SK-N-MC (cell line): Measurements from ENCODE around the gene CRACR2A.

Source experiments
- DNase-seq: peaks from one replicate; pipeline ENCODE4 v3.0.0-alpha.2; 2011; ENCODE audit warnings: low read depth, low spot score
- H3K27ac ChIP-seq: fragments of 200-600 bp; sonication (generic); 2 replicates; pipeline ENCODE4 v1.5.1; 2016; ENCODE audit warnings: mixed run types
- H3K36me3 ChIP-seq: fragments of 200-600 bp; sonication (generic); 2 replicates; pipeline ENCODE4 v1.6.1; 2017; ENCODE audit warnings: antibody characterized with exemption, low read length, mixed read lengths; ENCODE audit not compliant: insufficient read depth
- H3K4me3 ChIP-seq: fragments of 200-600 bp; sonication (generic); 2 replicates; pipeline ENCODE4 v1.5.1; 2016
- H3K9ac ChIP-seq: fragments of 200-600 bp; sonication (generic); 2 replicates; pipeline ENCODE4 v1.8.0; 2017; ENCODE audit warnings: mixed run types, mixed read lengths; ENCODE audit not compliant: insufficient read length
- H3K9me3 ChIP-seq: fragments of 200-600 bp; sonication (generic); 2 replicates; pipeline ENCODE4 v1.6.1; 2017; ENCODE audit warnings: low read depth, mild to moderate bottlenecking, antibody characterized with exemption, low read length, moderate library complexity, mixed read lengths
- EZH2 ChIP-seq: fragments of 200-600 bp; sonication (generic); IDR thresholded peaks from one replicate; pipeline ENCODE4 v1.6.1; 2017; ENCODE audit warnings: antibody characterized with exemption
- FOXP2 ChIP-seq: optimal IDR thresholded peaks from 2 replicates; pipeline ENCODE3; 2011; ENCODE audit warnings: mild to moderate bottlenecking, moderate library complexity; ENCODE audit not compliant: insufficient read depth; ENCODE audit errors: extremely low read length, control extremely low read depth
- POLR2AphosphoS5 ChIP-seq: IDR thresholded peaks from 2 replicates; pipeline ENCODE4 v1.6.1; 2012; ENCODE audit warnings: mild to moderate bottlenecking, low read depth, low read length, borderline replicate concordance

CRACR2A gene

DNA sequence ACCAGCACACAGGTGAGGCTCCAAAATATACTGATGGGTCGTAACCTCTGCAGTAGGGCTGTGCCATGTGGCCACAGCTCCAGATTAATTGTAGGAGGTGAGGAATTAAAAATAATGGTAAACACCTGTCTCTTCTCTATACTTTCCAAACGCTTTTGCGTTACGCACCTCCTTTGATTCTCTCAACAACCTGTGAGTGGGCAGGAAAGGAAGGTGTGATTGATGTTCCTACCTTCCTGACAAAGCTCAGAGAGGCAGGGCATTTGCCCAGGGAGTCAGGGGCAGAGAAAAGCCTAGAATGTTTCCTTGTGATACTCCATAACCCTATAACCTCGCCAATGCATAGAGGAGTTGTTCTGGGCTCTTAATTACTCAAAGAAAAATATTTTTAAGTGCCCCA lies 137.0 kb downstream of the CRACR2A start:
- no peak for DNase-seq
- no peak for TF ChIP-seq POLR2AphosphoS5
- TF ChIP-seq EZH2, result no peak
- no peak for TF ChIP-seq FOXP2
- H3K9me3 ChIP-seq, result no peaks in the 10 kb centered on the region
- no peaks in the 10 kb centered on the region for H3K36me3 ChIP-seq
- H3K4me3 ChIP-seq, result no peak overlapping the region
- no peak overlapping the region for H3K27ac ChIP-seq
- no peak overlapping the region for H3K9ac ChIP-seq

- H3K27ac ChIP-seq, result no peak overlapping the region
- H3K36me3 ChIP-seq, result no peaks in the 10 kb centered on the region
- H3K9me3 ChIP-seq, result no peaks in the 10 kb centered on the region
- no peak overlapping the region for H3K4me3 ChIP-seq
- no peak for DNase-seq
- H3K9ac ChIP-seq, result no peak overlapping the region
- no peak for TF ChIP-seq EZH2
- no peak for TF ChIP-seq POLR2AphosphoS5
- no peak for TF ChIP-seq FOXP2
Observed at GRCh38 chr12:3614806-3615466, 138.0 kb downstream of the CRACR2A start.

DNA sequence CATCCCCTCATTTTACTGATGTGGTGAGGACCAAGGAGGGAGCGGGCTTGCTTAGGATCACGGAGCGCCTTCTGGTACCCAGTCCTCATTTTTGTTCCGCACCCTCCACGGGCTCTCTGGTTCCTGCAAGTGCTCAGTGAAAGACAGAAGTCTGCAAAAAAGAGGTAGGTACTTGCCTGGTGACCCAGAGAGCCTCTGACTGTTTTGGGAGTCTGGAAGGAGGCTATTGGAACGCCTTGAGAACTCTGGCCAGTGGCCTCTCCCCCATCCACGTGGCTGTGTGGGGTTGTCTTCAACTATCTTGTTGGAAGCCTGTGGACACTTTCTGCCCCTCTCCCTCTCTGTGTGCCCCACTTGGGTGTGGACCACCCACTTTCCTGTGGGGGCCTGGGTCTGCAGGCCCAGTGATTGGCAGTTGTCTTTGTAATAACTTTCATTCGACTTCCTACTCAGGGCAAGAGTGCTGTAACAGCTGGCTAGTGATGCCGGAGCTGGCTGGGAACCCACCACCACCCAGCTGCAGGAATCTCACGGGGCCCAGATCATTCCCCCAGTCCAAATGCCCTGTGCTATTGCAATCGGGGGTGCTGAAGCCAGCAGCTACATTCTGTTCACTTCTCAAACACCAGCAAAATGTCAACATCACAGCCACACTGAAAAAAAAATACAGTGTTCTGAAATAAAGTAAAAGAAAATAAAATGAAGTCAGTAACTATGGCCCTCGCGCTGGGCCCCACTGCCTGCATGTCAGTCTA lies 139.1 kb downstream of the CRACR2A start:
- Histone ChIP-seq H3K27ac (no peak overlapping the region), H3K9ac (no peak overlapping the region), H3K4me3 (no peak overlapping the region), H3K36me3 (no peaks in the 10 kb centered on the region), H3K9me3 (no peaks in the 10 kb centered on the region)
- no peak for DNase-seq
- TF ChIP-seq POLR2AphosphoS5 (no peak), EZH2 (no peak), FOXP2 (no peak)

- H3K9ac ChIP-seq, result no peak overlapping the region
- DNase-seq, result no peak
- H3K9me3 ChIP-seq, result no peaks in the 10 kb centered on the region
- no peak overlapping the region for H3K27ac ChIP-seq
- no peaks in the 10 kb centered on the region for H3K36me3 ChIP-seq
- H3K4me3 ChIP-seq, result no peak overlapping the region
- TF ChIP-seq FOXP2, result no peak
- no peak for TF ChIP-seq EZH2
- no peak for TF ChIP-seq POLR2AphosphoS5
Observed at GRCh38 chr12:3611860-3612703, 140.8 kb downstream of the CRACR2A start.

DNA sequence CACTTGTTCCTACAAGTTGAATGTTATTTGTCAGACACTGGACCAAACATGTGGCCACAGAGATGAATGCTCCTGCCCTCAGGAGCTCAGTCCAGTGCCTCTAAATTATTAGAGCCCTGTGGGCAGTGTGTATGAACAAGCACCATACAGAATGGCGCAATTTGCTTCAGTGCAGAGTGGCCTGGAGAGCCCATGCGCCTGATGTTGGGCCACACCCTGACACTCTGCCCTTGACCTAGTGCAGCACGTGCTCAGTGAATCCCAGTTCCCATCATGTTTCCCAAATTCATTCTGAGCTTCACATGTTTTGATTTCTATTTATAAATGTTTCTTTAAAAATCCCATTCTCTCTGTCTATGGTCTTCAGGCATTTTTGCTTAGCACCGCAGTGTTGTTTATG lies 145.1 kb downstream of the CRACR2A start:
- no peaks in the 10 kb centered on the region for H3K36me3 ChIP-seq
- TF ChIP-seq FOXP2 (no peak), POLR2AphosphoS5 (no peak), EZH2 (no peak)

GRCh38 chr12:3607039-3607720 lies 145.7 kb downstream of the CRACR2A start:
- Histone ChIP-seq H3K27ac (no peak overlapping the region), H3K9ac (no peak overlapping the region)
- TF ChIP-seq FOXP2 (no peak), POLR2AphosphoS5 (no peak), EZH2 (no peak)

More for the DNA sequence above, 145.1 kb downstream of the CRACR2A start:
- H3K4me3 ChIP-seq, result no peak overlapping the region
- no peak overlapping the region for H3K27ac ChIP-seq
- no peak overlapping the region for H3K9ac ChIP-seq
- DNase-seq, result no peak
- H3K9me3 ChIP-seq, result no peaks in the 10 kb centered on the region

DNA sequence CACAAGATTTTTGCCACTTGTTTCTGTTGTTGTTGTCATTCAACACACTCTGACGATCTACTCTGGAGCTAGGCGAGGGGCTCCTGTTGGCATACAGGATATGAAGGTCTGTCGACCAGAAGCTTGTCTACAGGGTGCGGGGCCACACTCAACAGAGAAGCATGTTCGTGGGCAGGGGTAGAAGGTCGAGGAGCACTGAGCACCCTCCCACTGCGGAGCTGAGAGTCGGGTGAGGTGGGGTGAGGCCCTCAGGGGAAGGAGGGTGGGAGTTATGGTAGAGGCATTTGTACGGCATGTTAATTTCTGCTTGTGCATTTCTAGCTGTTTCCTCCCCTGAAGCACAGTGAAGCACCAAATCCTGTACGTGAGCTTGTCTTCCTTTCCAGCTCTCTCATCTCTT lies 146.8 kb downstream of the CRACR2A start:
- Histone ChIP-seq H3K4me3 (no peak overlapping the region), H3K9ac (no peak overlapping the region), H3K36me3 (no peaks in the 10 kb centered on the region), H3K27ac (no peak overlapping the region), H3K9me3 (no peaks in the 10 kb centered on the region)
- no peak for TF ChIP-seq FOXP2
- no peak for TF ChIP-seq POLR2AphosphoS5
- no peak for TF ChIP-seq EZH2
- no peak for DNase-seq

More at GRCh38 chr12:3607039-3607720, 145.7 kb downstream of the CRACR2A start:
- no peak for DNase-seq
- Histone ChIP-seq H3K9me3 (no peaks in the 10 kb centered on the region), H3K4me3 (no peak overlapping the region), H3K36me3 (no peaks in the 10 kb centered on the region)

- Histone ChIP-seq H3K9ac (no peak overlapping the region), H3K9me3 (no peaks in the 10 kb centered on the region), H3K27ac (no peak overlapping the region), H3K4me3 (no peak overlapping the region), H3K36me3 (no peaks in the 10 kb centered on the region)
- DNase-seq, result no peak
- no peak for TF ChIP-seq POLR2AphosphoS5
Observed at GRCh38 chr12:3605692-3606091, 147.2 kb downstream of the CRACR2A start.
